HG03045 (cell line): ENCODE results near the gene KNCN.

Source experiments
- ATAC-seq: cut with Tn5 transposase; IDR thresholded peaks from one replicate; pipeline ENCODE4 v1.9.1; 2021; ENCODE audit warnings: mild to moderate bottlenecking, moderate library complexity; ENCODE audit not compliant: unreplicated experiment

The KNCN gene

DNA sequence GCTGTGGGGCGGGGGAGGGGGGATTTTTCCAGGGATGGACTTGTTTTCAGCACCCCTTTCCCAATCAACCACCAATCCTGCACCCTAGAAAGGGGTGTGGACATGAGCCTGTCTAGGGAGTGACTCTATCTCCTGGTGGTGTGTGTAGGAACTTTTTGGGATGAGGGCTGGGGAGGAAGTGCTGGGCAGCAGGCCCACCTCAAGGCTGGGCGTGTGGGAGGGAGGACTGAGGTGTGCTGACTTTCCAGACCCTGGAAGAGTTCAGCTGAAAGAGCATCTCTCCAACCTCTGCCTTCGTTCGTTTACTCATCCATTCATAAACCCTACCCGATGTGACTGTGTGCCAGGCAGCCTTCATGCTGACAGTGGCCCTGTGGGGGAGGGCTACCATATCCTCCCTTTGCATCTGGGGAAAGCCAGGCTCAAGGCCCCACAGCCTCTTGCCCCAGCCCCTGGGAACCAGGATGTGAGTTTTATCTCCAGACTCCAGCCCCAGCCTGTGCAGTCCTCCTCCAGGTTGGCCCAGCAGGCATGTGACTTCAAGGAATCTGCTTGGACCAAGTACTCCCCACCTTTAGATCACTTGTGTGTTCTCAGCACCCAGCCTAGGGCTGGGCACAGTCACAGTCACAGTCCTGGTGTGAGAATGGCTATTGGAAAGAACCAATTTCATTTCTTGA lies 6.7 kb downstream of the KNCN start:
- ATAC-seq: no peak

DNA sequence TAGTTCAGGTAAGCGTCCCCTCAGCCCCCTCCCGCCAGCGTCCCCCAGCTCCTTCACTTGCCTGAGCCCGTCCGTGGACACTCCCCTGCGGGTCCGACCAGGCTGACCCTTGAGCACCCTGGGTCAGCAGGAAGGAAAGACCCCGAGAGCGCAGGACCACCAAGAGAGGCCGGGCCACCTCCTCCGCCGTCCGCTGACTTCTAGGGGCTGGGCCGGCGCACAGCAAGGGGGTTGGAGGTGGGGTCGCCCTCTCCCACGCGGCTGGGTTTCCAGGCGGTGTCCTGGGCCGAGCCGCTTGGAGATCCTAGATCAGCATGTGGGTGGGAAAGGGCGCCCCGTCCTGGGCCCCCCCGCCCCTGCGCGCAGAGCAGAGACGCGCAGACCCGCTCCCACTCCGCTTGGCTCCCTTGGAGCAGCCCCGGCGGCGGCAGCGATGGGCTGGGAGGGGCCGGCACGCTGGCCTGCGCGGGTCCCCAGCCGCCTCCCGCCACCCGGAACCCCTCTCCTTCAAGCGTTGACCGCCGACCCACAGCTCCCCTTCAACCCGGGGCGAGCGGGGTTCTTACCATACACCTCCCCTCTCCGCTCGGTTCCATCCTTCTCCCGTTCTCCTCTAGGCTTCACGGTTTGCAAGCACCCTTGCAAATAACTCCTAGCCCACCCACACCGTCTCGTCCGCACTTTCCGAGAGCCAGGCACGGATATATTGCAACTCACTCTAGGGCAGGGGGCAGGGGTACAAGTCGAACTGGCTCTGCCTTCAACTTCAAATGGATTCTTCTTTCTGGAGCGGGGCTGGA lies 7.5 kb downstream of the KNCN start:
- ATAC-seq: no peak

DNA sequence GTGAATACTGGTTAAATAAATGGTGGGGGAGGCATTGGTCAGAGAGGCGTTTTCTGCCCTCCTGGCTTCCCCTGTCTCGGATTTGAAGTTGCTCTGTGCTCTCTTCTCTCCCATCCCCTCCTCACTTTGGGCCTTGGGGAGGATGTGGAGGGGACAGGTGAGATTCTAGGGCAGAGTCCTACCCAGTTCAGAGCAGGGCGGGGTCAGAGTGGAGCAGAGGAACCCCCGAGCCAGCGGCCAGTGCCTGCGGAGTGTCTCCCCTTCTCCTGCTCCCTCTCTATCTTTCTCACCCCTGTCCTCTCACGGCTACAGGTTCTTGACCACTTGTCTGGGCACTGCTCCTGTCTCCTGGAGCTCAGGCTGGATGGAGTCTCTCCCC lies 8.1 kb downstream of the KNCN start:
- ATAC-seq: no peak

DNA sequence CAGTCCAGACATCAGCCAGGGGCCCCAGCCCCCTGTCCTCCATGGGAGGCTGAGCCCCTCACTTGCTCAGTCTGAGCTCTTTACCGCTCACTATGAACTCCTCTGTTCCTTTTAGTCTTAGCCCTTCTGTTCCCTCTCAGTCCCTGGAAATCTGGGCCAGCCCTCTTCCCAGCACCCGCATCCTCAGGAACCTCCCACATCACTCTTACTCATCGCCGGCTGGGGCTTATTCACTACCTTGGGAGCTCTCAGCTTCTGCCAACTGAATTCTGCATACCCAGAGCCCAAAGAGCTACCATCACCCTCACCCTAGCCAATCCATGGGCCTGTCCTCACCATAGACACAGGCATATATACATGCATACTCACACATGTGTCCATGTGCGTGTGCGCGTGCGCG lies 11.5 kb downstream of the KNCN start:
- ATAC-seq: no peak

DNA sequence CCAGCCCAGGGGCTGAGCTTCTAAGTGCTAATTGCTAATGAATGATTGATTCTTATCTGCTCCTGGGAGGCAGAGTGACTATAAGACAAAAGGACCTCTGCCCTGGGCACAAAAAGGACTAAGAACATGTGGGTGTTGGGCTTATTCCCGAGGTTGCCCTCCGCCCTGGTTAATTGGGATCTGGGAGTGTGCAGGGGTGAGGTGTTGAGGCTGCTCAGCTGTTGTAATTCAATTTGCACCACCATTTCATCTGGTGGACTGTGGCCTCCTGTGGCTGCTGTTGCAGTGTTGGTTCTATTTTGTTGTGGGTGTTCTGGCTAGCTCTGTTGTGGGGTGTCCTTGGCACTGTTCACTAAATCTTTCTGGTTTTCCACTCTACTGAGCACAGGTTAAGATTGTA lies 13.3 kb downstream of the KNCN start:
- ATAC-seq: no peak

DNA sequence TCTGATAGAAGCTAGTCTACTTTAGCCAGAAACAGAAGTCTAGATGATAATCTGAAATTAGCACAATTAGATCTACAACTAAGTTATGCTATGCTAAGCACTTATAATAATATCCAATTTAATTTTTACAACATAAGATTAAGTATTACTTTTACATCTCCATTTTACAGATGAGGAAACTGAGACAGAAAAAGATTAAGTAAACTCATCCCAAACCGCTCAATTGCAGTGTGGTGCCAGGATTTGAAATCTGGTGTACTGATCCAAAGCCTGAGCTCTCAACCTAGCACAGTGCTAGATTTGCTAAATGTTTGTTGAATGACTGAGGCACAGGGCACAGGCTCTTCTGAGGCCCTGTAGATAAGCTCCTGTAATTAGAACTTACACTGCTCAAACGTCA lies 13.8 kb downstream of the KNCN start:
- ATAC-seq: no peak

DNA sequence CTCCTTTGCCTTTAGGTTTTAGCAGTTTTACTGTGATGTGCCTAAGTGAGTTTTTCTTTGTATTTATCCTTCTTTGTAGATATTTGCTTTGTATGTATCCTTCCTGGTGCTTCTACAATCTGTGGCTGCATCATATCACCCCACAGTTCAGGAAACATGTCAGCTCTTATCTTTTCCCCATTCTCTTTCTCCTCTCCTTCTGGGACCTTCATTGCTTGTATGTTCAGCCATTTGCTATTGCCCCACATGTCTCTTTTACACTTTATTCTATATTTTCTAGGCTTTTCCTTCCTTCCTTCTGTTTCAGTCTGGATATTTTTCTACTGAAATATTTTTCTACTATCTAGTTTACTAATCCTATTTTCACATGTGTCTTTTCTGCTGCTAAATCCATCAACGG lies 14.9 kb downstream of the KNCN start:
- no peak for ATAC-seq

DNA sequence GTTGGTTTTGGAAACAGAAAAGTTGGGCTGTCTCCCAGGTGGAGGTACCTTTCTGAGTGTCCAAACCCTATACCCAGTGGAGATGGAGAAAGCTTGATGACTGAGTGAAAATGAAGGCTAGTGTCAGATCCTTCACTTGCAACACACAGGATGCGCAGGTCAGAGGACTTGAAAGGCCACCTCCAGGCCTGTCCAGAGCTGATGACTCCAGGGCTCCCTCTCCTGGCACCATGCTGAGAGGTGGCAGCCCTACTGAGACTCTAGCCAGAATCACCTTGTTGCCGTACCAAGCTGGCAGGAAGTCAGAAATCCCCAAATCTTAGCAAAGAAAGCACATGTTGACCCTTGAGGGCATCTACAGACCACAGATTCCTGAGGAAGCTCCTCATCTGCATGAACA lies 16.4 kb downstream of the KNCN start:
- ATAC-seq: no peak

DNA sequence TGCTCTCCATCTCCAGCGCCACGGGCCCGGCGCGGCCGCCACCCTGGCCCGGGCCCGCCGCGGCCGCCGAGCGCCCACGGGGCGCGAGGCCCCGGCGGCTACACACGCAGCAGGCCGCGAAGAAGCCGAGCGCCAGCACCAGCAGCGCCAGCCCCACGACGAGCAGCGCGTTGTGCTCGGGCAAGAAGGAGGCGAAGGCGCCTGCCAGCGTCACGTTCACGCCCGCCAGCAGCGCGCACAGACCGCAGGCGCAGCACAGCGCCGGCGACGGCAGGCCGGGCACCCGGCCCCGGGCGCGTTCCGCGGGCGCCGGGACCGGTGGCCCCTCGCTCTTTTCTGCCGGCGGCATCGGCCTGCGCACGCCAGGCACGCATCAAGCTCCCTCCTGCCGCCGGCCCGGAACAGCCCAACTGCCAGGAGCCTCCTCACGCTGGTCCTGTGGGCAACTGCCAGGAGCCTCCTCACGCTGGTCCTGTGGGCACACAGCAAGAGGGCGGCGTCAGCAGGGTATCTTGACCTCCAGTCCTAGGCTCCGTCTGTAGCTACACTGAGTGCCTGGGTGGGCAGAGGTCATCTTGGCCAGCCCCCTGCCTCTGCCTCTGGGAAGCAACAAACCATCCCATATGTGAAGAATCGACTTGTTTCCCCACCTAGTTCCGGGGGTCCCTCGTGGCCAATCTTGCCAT lies 18.1 kb downstream of the KNCN start:
- no peak for ATAC-seq

DNA sequence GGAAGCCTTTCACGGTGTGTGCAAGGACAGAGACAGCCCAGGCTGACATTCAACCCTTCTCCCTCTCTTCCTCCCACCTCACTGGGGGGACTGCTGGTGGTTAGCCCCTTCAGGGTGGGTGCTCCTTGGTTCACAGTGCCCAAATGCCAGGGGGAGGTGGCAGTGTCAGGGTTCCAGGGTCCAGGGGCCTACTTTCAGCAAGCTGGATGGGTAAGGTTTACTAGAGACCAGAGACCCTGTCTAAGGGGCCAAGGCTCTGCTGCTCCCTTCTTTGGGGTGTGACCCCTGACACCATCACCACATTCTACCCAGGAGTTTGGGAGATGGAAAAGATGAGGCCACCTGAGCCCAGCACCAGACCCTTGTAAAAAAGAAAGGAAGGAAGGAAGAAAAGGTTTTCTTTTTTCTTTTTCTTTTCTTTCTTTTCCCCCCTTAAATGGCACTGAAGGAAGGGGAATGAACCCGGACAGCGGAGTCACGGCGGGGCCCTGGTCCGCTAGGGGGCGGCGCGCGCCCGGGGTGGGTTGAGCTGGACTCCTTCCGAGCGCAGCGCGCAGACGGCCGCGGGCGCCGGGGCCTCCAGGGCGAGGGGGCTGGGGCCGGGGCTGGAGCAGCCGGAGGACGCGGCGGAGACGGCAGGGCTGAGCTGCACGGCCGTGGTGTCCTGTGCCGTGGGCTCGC lies 18.8 kb downstream of the KNCN start:
- no peak for ATAC-seq

DNA sequence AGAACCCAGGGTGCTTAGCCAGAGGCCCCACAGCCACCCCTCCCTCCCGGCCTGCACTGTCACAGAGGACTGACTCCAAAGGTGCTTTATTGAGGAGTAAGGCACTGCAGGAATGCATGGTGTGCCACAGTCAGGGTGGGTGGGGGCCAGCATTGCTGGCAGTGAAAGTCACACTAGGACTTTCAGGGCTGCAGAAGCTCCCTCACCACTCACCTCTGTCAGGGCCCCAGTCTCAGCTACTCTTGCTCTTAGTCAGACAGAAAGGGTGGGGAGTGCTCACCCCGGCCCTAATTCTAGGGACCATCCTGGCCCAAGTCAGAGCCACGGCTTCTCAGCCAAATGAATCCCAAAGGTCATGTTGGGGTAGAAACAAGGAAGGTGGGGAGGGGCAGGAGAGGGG lies 19.4 kb downstream of the KNCN start:
- no peak for ATAC-seq

DNA sequence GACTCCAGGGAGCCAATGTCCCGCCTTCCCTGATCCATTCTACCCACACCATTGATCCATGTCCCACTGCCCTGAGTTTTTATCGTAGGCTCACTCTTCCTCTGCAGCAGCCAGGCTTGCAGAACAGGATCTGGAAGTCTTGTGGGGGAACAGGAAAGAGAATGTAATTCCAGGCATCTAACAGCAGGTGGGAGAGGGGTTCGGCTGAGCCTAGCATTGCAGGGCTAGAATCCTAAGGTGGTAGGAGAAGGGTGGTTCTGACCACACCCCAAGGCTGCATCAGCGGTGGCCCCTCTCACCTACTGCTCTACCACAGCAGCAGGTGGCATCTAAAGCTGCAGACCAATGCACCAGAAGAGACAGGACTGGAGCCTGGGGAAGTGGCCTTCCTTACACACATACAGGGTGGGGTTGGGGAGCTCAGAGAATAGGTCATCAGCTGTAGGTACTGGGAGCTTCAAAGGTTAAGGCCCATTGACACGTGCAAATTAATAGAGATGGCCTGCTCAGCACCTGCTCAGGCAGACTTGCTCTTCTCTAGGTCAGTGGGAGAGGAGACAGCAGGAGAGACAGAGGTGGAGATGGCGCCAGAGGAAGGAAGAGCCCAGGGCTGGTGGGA lies 20.5 kb downstream of the KNCN start:
- no peak for ATAC-seq

DNA sequence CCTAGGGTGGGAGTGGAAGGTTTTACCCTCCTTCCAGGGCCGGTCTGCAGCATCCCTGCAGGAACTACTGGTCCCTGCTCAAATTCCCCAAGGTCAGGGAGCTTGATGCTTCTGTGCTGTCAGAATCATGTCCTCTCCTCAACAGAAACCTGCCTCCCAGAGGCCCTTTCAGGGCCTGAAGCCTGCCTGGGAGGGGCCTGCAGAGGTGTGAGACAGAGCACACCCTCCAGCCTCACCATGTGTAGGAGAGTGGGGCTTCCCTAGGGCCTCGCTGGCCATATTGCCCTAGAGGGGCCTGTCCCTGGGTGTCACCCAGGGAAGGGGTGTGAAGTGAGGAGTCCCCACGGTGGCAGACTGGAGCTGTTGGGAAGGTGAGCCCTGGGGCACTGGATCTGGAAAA lies 21.1 kb downstream of the KNCN start:
- no peak for ATAC-seq

DNA sequence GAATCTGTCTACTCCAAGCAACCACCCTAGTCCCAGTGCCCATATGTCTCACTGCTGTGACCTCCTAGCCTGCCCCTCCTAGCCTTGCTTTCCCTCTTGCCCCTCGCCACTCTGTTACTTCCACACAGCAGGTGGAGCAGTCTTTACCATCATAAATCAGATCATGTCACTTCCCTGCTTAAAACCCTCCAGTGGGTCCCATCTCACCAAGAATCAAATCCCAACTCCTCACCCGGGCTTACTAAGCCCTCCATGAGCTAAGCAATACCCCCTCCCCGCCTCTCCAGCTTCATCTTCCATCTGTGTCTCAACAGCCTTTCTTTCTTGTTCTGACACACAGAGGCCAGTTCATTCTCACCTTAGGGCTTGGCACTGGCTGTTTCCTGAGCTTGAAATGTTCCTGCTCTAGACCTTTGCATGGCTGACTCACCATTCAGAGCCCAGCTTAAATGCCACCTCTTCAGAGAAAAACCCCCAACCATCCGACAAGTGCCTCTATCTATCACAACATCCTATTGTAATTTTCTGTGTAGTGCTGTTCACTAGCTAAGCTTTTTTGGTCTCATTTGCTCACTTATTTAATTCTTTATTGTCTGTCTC lies 22.3 kb downstream of the KNCN start:
- ATAC-seq: no peak

DNA sequence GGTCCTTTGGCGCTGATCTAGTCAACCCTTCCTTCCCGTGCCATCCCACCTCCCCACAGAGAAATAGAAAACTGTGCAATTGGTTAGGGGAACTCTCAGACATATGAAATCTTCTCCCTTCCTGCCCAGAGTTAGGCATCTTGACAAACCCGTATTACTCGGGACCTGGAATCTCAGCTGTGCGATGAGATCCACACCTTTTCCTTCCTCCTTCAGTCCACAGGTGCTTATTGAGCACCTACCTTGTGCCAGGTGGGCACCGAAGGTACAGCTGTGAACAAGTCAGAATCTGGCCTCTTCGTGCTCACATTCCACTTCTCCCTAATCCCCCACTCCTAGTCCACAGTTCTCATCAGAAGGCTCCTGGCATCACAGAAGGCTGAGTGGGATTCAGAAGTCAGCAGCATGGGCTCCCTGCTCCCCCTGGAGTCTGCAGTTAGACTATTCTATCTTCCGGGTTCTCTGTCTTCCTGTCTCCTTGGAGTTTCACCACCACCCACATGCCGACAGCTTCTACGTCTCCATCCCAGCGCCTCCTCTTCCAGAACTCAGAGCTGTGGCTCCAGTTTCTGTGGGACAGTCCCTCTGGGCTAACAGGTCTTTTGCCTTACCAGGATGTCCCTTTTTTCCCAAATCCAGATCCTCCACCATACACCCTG lies 23.0 kb downstream of the KNCN start:
- ATAC-seq: no peak

DNA sequence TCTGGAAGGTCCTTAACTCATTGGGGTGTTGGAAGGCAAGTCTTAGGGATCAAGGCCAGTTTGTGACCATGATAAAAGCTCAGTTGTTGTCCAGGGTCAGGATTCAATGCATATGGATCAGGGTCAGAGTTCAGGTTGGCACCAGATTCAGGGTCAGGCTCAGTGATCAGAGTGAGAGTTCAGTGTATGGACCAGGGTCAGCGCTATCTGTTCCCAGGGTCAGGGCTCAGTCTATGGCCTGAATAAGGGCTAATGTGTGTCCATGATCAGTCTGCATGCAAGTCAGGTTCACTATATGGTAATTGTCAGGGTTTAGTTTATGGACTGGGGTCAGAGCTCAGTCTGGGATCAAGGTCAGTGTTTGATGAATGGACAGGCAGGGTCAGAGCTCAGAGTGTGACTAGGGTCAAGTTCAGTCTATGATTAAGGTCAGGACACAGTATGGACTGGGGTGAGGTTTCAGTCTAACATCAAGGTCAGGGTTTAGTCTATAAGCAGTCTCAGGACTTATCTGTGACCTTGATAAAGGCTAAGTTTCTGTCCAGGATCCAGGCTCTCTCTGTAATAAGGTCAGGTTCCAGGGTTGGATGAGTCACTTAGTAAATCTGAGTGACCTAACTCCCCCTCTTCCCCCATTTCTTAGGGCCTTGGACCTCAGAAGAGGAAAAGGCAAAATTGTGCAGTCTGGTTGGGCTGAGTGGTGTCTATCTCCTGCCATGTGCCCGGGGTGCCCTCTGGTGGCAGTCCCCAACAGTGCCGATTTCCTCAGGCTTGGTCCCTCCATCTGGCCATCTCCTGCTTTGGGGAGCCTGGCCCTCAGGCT lies 23.8 kb downstream of the KNCN start:
- no peak for ATAC-seq

DNA sequence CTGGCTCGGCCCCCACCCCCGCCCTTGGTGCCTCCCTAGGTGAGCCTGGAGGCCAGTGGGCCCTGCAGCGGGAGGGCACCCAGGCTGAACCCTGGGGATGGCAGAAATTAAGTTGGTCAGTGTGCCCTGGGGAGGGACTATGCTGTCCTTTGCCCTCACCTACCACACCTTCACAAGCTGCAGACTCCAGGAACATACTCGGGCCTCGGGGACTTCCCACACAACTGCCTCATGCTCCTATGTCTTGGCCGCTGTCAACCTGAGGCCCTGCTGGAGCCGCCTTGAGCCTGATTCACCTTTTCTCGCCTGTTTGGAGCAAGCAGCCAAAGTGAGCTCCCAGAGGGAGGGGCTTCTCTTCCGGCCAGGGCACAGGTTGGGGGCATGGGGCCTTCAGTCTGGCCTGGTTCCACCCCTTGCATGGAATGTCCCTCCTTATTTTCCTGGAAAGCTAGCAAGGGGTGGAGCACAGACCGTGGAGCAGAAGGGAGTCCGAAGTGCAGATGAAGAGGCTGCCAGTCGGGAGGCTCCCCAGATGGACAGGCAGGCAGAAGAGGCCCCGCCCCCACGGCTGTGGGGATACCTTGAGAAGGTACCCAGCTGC lies 24.7 kb downstream of the KNCN start:
- no peak for ATAC-seq

DNA sequence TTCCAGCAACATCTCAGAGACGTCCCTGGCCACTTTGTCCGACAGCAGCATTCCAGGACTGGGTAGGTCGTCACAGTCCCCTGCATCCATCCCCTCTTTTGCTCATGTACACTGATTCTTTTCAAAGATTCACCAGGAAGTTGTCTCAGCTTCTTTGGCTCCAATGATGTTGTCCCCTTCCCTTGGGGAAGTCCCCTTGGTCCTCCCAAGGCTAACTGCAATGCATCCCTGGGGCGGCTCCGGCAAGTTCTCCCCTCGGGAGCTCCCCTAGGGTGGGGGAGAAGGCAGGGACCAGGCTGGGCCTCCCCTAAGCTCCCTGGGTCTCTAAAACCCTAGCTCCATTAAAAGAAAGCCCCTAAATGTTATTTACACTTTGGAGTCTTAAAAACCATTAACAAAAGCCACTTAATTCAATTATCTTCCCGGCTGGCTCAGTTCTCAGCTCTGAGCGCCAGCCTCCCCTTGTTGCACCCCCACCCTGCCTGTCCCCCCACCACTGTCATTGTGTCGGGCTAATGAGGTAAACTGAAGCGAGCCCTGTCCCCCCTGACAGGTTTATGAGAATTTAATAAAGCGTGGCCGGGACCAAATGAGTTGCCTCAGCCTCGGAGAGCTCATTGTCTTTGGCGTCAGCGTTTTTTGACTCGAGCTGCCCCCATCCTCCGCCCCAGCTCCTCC lies 25.3 kb downstream of the KNCN start:
- ATAC-seq: no peak
